GM23338 (cell line): ENCODE measurements around the gene DCAF11.

ENCODE experiments used
- CREB1 ChIP-seq: fragments of 250-450 bp; sonication (Bioruptor Pico); IDR thresholded peaks from 2 replicates; pipeline ENCODE4 v1.5.0; 2020; ENCODE audit warnings: low read depth, mild to moderate bottlenecking, moderate library complexity
- EZH2 ChIP-seq: fragments of 200-600 bp; sonication (generic); IDR thresholded peaks from one replicate; pipeline ENCODE4 v1.8.0; 2017; ENCODE audit warnings: antibody characterized with exemption, mild to moderate bottlenecking, low read depth; ENCODE audit not compliant: unreplicated experiment
- EZH2phosphoT487 ChIP-seq: fragments of 200-600 bp; sonication (generic); IDR thresholded peaks from one replicate; pipeline ENCODE4 v1.8.1; 2018; ENCODE audit warnings: antibody characterized with exemption; ENCODE audit not compliant: unreplicated experiment
- JUNB ChIP-seq: IDR thresholded peaks from one replicate; pipeline ENCODE4 v1.6.1; 2016; ENCODE audit warnings: antibody characterized with exemption; ENCODE audit not compliant: unreplicated experiment
- POLR2AphosphoS5 ChIP-seq: IDR thresholded peaks from 2 replicates; pipeline ENCODE4 v1.6.1; 2016; ENCODE audit warnings: antibody characterized with exemption, low read depth
- STAT1 ChIP-seq: IDR thresholded peaks from one replicate; pipeline ENCODE4 v1.6.1; 2016; ENCODE audit warnings: antibody characterized with exemption; ENCODE audit not compliant: unreplicated experiment
- TF ChIP-seq, protein P1 (sequence below), 2 experiments: fragments of 200-600 bp in 1 of 2; sonication (generic) in 1 of 2; conservative IDR thresholded peaks; 2 replicates each; pipeline versions ENCODE4 v1.5.1 to v1.6.1; 2016 to 2017; ENCODE audit warnings: antibody characterized with exemption in 2 of 2, low read depth in 2 of 2, mild to moderate bottlenecking in 2 of 2, moderate library complexity in 1 of 2
- TF ChIP-seq, protein P2 (sequence below): IDR thresholded peaks from one replicate; pipeline ENCODE4 v1.6.1; 2018; ENCODE audit warnings: antibody characterized with exemption; ENCODE audit not compliant: unreplicated experiment
- TF ChIP-seq, protein P3 (sequence below): IDR thresholded peaks from 2 replicates; pipeline ENCODE4 v1.6.1; 2016; ENCODE audit warnings: antibody characterized with exemption

DNA sequence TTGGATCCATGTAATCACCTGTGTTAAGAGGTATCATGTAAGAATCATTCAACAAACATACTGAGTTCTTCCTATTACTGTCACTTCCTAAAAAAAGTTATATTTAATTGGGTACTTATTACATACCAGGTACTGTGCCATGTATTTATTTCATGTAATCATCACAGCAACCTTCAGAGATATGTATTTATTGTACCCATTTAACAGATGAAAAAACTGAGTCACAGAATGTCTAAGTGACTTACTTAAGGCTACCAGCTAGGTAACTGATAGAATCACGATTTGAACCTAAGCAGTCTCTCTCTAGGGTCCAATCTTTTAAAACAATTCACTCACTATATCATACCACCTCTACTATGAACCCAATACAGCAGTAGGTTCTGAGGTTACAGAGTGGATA, 29.9 kb downstream of the DCAF11 start:
- TF ChIP-seq, protein P1, sequence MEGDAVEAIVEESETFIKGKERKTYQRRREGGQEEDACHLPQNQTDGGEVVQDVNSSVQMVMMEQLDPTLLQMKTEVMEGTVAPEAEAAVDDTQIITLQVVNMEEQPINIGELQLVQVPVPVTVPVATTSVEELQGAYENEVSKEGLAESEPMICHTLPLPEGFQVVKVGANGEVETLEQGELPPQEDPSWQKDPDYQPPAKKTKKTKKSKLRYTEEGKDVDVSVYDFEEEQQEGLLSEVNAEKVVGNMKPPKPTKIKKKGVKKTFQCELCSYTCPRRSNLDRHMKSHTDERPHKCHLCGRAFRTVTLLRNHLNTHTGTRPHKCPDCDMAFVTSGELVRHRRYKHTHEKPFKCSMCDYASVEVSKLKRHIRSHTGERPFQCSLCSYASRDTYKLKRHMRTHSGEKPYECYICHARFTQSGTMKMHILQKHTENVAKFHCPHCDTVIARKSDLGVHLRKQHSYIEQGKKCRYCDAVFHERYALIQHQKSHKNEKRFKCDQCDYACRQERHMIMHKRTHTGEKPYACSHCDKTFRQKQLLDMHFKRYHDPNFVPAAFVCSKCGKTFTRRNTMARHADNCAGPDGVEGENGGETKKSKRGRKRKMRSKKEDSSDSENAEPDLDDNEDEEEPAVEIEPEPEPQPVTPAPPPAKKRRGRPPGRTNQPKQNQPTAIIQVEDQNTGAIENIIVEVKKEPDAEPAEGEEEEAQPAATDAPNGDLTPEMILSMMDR (conservative IDR thresholded peaks at IDR 0.05; ENCODE audit: low read depth in 2 of 2): no peak
- TF ChIP-seq POLR2AphosphoS5 (no peak), EZH2phosphoT487 (no peak), STAT1 (no peak), EZH2 (no peak), CREB1 (no peak), JUNB (no peak)
- TF ChIP-seq, protein P2, sequence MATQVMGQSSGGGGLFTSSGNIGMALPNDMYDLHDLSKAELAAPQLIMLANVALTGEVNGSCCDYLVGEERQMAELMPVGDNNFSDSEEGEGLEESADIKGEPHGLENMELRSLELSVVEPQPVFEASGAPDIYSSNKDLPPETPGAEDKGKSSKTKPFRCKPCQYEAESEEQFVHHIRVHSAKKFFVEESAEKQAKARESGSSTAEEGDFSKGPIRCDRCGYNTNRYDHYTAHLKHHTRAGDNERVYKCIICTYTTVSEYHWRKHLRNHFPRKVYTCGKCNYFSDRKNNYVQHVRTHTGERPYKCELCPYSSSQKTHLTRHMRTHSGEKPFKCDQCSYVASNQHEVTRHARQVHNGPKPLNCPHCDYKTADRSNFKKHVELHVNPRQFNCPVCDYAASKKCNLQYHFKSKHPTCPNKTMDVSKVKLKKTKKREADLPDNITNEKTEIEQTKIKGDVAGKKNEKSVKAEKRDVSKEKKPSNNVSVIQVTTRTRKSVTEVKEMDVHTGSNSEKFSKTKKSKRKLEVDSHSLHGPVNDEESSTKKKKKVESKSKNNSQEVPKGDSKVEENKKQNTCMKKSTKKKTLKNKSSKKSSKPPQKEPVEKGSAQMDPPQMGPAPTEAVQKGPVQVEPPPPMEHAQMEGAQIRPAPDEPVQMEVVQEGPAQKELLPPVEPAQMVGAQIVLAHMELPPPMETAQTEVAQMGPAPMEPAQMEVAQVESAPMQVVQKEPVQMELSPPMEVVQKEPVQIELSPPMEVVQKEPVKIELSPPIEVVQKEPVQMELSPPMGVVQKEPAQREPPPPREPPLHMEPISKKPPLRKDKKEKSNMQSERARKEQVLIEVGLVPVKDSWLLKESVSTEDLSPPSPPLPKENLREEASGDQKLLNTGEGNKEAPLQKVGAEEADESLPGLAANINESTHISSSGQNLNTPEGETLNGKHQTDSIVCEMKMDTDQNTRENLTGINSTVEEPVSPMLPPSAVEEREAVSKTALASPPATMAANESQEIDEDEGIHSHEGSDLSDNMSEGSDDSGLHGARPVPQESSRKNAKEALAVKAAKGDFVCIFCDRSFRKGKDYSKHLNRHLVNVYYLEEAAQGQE: no peak
- TF ChIP-seq, protein P3, sequence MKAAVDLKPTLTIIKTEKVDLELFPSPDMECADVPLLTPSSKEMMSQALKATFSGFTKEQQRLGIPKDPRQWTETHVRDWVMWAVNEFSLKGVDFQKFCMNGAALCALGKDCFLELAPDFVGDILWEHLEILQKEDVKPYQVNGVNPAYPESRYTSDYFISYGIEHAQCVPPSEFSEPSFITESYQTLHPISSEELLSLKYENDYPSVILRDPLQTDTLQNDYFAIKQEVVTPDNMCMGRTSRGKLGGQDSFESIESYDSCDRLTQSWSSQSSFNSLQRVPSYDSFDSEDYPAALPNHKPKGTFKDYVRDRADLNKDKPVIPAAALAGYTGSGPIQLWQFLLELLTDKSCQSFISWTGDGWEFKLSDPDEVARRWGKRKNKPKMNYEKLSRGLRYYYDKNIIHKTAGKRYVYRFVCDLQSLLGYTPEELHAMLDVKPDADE: no peak
